Measurements from ENCODE around the gene PCBP3.

The PCBP3 gene

DNA sequence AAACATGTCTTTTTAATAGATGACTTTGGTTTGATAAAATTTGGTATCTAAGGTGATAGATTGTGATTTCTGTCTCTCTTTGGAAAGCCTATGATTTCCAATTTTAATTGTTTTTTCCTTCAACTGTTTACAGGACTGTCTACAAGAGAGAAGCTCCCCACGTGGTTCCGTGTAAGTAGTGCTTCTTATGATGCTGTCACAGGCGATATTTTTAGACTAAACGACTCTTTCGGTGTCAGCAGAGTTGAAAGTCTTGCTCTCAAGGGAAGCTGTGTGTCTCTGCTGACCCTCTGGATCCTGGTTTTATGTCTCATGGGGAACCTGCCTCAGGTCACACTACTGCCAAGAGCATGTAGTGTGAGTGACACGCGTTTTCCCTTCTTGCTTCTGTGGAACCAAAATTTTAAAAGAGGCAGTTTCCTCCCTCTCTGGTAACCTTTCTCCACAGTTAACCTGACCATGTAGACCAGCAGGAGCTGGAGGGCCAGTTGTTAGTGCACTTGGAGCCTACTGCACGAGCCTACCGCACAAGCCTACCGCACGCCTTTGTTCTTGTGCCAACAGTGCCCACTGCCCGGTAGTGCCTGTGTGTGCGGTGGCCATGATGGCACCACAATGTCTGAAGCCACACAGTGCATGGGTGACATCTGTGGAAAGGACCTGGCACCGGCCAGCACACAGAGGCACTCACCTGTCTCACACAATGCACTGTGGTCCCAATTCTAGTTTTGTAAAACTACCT lies 91.9 kb downstream of the PCBP3 start:
- no peak for DNase-seq

GRCh38 chr21:45736042-45736689 lies 92.6 kb downstream of the PCBP3 start:
- no peak for DNase-seq

GRCh38 chr21:45736690-45737484 lies 93.4 kb downstream of the PCBP3 start:
- DNase-seq, result no peak

DNA sequence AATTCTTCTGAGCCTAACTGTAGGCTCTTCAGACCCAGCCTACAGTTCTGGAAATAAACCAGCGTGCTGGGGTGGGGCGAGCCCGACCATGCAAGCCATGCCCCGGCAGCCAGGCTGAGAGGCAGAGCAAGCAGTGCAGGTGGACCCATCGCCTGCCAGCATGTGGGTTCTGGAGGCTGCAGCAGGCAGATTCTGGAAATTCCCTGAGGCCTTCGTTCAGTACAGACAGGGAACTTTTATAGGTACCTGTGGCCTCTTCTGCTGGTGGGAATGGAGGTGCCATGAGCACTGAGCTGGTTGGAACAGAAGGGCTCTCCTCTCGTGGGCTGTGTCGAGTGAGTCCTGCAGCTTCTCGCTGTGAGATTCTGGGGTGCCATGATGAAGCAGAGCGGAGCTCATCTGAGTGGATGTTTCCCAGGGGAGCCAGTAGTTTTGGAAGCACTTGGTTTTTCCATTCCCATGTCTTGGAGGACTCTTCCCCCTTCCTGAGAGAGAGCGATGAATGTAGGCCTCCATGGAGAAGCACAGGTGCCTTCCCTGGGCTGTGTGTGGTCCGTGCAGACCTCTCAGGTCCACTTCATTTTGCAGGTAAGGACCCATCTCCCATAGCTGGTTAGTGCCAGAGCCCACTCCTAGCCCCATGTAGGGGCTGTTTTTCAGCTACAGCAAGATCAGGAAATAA lies 94.1 kb downstream of the PCBP3 start:
- DNase-seq, result no peak

GRCh38 chr21:45739218-45740087 lies 95.9 kb downstream of the PCBP3 start:
- no peak for DNase-seq

- DNase-seq, result no peak
These were observed 96.5 kb downstream of the PCBP3 start for GRCh38 chr21:45740088-45740440.

DNA sequence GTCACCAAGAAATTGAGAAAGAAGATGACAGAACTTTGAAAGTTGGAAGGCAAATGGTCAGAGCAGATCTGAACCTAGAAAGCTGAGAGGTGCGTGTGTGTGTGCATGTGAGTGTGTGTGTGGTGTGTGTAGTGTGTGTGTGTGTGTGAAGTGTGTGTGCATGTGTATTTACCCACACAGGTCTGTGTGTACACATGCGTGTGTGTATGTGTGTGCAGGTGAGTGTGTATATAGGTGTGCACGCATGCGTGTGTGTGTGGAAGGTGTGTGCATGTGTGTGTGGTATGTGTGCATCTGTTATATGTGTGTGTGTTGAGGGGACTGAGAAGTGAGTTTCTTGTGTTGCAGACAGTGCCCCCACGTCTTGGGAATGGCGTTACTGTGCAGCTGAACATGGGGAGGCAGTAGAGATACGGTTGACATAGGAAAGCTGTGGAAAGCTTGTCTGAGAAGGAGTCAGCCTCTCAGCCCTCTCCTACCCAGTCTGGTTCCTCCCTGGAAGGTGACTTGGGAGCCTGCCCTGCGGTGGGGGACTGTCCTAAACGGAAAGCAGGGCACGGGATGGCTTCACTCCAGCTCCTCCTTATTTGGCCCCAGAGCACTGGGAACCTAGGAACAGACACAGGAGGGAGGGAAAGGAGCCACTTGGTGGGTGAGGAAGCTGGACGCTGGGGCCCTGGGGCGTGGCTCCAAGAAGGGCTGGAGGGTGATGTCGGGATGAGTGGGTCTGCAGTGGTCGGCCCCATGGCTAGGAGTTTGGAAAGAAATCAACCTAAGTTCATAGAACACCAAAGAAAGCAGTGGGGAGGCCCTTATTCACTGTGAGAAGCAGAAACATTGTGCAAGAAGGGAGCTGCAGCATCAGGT lies 97.2 kb downstream of the PCBP3 start:
- no peak for DNase-seq

DNA sequence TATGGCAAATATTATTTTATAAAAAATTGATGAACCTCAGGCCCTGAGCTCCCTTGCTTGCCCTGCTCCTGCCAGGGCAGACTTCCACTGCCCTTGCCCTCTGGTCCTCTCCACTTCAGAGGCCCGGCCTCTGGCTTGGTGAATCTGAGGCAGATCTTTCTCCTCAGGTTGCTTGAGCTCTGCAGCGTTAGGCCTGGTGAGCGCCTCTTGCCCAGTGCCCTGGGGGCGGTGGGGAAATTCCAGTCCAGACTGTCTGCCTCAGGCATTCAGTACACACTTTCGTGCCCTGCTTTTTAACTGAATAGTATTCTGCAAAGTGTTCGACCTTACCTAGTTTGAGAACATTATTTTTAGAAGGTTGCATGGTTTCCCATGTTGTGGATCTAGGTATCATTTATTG lies 98.2 kb downstream of the PCBP3 start:
- no peak for DNase-seq

DNA sequence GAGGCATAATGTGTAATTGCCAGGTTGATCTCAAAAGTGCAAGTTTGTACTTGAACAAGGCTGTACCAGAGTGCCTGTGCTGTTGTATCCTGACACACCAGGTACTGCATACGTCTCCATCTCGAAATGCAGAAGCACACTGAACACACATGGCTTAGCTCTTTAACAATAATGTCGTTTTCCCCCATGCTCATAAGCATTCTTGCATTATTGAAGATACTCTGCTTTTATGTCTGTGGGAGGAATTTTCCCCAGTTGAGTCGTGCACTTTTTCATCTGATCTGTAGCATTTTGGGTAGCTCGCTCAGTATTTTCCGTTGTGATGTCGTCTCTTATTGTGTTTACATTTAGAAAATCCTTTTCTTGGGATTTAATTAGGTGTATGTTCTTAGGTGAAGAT lies 98.7 kb downstream of the PCBP3 start:
- no peak for DNase-seq

GRCh38 chr21:45745256-45745655 lies 101.7 kb downstream of the PCBP3 start:
- DNase-seq, result no peak

GRCh38 chr21:45747233-45747766 lies 103.8 kb downstream of the PCBP3 start:
- no peak for DNase-seq

- DNase-seq, result peak; percentile 48
These were observed 104.4 kb downstream of the PCBP3 start for GRCh38 chr21:45747802-45748445.

DNA sequence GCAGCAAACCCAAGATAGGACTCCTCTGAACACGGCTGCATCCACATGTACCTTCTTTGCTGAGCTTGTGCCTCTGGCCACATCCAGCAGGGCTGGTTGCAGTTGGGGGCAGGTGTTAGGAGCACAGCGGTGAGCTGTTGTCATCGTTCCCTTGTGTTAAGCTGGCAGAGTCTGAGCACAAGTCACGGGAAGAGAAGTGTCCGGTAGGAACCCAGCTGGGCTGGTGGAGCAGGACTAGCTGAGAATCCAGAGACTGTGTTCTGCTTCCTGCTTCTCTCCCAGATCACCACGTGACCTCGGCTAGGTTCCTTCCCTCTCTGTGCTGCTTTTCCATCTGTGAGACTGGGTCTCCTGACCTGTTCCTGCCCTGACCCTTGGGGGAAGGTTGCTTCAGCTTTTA lies 105.1 kb downstream of the PCBP3 start:
- no peak for DNase-seq

DNA sequence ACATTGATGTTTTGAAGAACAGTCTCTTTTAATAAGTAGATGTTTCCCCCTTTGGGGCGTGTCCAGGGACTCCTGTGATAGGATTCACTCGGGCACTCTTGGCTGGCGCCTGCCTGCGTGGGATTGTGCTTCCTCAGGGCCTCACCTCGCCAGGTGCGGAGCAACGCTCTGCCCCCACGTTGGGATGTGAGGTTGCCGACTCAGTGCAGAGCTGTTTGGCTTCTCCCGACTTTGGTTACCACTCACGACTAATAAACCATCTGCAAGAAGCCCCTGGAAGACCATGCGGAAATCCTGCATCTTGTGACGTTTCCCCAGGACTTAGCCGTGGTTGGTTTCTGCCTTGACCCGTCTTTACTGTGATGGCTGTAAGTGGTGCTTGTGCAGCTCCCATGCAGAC lies 106.4 kb downstream of the PCBP3 start:
- no peak for DNase-seq

GRCh38 chr21:45750936-45751335 lies 107.4 kb downstream of the PCBP3 start:
- no peak for DNase-seq

DNA sequence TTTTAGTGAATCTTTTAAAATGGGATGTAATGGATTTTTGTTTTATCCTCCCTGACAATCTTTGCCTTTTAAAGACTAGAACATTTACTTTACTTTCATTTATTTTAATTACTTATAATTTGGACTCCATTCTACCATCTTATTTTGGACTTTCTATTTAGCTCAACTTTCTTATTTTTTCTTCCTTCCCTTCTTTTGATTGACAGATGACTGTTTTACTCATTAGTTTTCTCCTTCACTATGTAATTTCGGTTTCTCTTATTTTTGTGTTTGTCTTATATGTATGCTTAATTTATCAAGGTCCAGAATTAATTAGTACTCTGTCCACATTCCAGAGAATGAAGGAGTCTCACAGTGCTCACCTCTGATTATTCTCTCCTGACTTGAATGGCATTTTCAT lies 109.9 kb downstream of the PCBP3 start:
- DNase-seq, result no peak

GRCh38 chr21:45756029-45756428 lies 112.5 kb downstream of the PCBP3 start:
- no peak for DNase-seq

DNA sequence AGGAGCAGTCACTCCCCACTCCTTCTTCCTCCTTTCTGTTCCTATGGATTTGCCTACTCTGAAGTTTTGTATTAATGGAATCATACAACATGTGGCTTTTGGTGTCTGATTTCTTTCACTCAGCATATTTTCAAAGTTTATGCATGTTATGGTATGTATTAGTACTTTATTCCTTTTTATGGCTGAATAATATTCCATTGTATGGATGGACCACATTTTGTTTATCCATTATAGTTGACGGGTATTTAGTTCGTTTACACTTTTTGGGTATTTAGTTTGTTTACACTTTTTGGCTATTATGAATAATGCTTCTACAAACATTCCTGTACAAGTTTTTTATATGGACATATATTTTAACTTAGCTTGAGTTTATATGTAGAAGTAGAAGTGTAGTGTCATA lies 113.1 kb downstream of the PCBP3 start:
- no peak for DNase-seq

DNA sequence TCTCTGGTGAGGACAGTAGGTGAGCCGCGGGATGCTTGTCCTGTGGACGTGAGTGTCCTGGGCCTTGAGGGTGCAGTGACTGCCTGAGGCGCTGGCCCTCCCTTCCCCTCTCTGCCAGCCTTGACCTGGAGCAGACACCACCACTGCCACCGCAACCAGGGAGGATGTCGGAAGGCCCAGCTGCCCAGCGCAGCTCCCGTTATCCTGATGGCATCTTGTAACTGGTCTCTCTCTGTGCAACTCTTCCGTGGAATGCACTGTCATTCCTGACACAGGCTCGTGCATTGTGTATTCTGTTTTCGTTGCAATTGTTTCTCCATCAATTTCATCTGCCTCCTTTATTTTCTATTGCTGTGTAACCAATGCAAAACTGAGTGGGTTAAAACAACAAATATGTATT lies 118.2 kb downstream of the PCBP3 start:
- no peak for DNase-seq

GRCh38 chr21:45763074-45763473 lies 119.5 kb downstream of the PCBP3 start:
- no peak for DNase-seq

DNA sequence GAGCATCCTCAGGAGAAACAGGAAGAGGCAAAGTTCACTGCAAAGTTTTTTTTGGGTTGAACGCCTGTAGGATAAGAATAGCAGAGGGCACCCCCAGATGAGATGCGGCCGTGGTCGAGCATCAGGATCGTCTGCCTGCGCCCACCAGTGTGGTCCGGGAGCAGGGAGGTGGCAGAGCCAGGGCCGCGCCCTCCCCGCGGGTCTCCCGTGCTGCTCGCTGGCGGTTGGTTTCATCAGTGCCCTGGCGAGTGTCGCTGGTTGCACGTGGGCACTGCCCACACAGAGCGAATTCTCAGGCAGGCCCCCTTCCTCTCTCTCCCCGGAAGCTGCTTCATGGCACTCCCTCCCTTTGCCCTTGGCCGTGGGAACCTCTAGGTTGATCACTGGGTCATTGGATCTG lies 120.0 kb downstream of the PCBP3 start:
- DNase-seq, result no peak
